NCI-H524 (cell line): ENCODE results near the gene GNPTAB.
A peak's percentile ranks its signal among the peaks of the same experiment; 100 is the strongest.
"Not testable (repeated sequence)": the region's sequence is repeated elsewhere in the genome, so short reads cannot be mapped to it uniquely, and the experiment has no call there.

Experiments used
- DNase-seq, 2 experiments: peaks; one replicate each; lab custom pipeline; 2025; lab: John Stamatoyannopoulos, UW

GNPTAB gene

DNA sequence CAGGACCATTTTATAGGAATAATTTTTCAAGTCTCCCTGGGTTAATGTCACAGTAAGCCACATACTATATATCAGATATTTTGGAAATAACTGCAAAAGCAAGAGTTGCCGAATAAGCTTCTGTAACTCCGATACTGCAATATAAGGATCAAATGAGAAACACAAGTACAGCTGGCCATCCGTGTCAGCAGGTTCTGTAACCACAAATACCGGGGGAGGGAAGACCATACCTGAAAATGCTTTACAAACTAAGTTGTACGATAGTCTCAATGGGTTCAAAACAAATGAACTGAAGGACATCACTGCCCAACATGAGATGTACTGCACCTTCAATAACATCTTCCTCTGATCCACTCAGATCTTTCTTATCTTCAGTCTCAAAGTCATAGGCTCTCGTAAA lies 93.3 kb downstream of the GNPTAB start:
- no peak for DNase-seq

- not testable (repeated sequence) for DNase-seq
These were observed 96.3 kb downstream of the GNPTAB start for GRCh38 chr12:101734482-101734881.

DNA sequence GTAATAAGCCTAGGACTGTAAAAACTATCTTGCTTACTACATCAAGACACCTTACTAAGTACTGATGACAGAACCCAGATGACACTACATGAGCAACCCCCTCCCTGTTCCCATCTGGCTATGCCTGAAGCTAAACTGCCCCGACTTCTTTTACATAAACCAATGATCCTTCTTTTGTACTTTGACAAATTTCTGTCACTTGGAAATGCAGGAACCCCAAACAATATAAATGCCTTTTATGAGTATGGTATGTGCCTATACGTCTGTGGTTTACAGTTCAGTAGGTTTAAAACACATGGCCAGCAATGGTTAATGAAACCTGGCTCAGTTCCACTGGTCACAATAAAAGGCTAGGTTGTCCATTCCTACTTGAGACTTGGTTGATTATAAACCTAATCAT lies 97.6 kb downstream of the GNPTAB start:
- DNase-seq: no peak

DNA sequence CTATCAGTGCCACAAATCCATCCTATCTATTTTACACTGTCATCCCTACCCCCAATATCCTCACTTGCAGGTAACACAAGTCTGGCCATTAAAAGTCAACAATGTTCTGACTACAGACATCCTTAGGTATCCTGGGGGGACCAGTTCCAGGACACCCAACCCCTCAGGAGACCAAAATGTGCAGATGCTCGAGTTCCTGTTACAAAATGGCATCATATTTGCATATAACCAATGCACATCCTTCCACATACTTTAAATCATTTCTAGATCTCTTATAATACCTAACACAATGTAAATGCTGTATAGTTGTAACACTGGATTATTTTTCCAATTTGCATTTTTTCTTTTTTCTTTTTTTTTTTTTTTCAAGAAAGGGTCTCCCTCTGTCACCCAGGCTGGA lies 98.4 kb downstream of the GNPTAB start:
- DNase-seq: no peak

- no peak for DNase-seq
These were observed 100.9 kb downstream of the GNPTAB start for GRCh38 chr12:101729842-101730241.

DNA sequence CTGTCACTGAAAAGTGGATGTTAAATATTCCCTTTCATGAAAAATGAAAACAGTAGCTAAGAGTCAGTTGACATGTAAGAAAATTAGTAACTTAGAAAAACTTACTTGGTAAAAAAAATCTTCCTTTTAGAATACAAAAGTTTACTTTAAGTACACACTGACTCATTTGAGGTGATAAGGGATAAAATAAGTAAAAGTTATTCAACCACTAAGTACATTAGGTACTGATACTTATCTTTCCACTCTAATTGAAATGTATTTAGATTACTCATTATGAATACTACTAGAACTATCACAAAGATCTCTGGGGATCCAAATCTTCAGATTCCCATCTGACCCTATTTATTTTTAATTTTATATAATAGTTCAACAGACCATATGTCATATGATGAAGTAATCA lies 103.7 kb downstream of the GNPTAB start:
- no peak for DNase-seq

- DNase-seq: no peak
These were observed 108.4 kb downstream of the GNPTAB start for GRCh38 chr12:101722392-101722791.

- DNase-seq: no peak
These were observed 110.6 kb downstream of the GNPTAB start for GRCh38 chr12:101720118-101720517.

DNA sequence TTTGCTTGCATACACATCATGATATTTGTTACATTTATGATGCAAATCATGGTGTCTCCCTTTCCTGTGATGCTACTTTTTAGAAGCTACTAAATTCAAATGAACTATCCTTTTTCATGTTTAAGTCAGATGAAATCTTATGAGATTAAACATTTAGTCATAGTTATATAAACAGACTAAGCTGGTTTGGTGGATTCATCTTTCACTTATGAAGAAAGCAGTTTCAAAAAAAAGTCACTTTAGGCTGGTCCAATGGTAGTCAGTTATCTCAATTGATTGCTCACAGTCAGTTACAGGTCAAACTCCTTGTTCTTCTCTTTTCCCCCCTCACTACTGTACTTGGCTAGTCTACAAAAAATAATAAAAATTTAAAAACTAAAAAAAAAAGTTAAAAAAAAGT lies 111.2 kb downstream of the GNPTAB start:
- DNase-seq: no peak

DNA sequence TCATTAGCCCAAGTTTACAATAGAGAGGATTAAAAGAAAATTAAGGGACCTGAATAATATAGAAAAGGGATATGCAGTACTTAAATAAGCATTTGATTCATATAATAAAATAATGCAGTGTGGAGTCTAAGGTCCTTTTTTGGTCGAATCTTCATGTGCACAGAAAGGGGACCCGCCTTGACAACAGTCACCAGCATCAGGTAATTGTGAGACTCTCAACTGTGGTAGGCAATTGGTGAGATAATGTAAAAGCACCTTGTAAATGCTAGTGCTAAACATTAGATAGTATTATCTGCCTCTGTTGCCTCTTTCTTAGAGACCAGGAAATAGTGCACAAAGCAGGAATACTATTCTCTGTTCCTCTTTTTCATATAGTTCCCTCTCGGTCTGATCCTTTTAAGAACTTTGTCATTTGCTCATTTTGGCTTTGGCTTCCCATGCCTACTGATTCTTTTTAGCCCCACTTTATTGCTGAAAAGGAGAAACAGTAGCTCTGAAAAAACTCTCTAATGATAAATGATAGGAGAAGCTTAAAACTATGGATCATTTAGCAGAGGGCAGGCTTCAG lies 115.8 kb downstream of the GNPTAB start:
- DNase-seq: no peak

DNA sequence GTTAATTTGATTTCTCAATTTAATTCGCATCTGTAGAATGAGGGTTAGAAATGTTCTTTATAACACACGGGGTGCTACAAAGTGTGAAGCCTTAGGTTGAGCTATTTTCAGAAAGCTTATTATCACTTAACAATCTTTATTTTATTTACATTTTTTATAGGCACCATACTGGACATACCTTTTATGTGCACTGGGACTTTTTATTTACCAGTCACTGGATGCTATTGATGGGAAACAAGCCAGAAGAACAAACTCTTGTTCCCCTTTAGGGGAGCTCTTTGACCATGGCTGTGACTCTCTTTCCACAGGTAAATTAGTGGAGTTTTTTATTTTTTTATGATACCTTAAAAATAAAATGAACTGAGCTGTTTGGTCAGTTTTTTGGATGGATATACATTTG lies 116.8 kb downstream of the GNPTAB start:
- no peak for DNase-seq

DNA sequence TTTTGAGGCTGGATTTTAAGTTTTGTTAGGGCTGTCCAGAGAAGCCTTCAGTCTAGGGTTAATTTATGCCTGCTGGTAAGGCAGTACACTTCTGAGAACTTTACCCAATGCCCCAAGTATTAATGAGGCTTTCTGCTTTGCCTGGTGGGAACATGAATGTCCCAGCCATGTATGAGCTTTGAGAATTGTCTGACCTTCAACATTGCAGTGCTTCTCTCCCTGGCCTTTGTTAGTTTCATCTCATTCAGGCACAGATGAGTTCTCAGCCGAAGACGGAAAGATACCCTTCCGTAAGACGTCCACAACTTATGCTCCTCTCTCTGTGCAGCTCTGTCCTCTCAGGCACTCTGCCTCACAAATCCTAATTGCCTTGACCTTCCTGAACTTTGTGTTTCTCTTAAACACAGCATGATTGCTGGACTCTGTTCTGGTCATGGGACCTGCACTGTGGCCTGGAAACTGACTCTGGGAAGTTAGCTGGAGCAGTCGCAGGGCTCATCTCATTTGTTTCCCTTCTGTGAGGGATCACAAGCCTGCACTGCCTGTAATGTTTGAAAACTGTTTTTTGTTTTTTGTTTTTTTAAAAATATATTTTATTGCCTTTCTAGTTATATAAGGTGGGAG lies 117.6 kb downstream of the GNPTAB start:
- DNase-seq: no peak

GRCh38 chr12:101710288-101710687 lies 120.5 kb downstream of the GNPTAB start:
- DNase-seq: no peak

DNA sequence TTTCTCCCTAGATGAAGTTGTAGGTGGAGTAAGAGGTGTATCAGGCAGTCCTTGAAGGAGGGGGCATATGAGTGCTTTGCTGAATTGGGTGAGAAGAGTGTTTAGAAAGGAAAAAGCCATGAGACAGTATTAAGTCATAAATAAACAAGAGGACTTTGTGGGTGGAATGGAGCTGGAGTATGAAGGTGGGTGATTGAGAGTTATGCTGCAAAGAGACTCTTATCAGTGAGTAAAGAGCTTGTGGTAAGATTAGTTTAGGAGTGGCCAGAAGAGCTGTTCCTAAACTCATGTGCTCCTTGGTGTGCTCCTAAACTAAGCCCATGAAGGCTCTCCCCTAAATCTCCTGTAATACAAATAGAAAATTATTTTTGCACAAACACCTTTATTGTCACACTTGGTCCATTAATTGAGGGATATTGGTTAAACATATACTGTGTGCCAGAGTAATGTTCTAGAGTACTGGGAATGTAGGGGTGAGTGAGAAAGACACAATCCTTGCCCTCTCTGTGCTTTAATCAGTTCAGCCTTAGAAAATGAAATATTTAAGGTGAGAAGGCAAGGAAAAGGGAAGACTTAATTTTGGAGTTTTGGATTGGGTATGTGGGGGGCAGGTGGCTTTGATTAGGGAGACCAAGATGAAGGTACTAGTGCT lies 123.5 kb downstream of the GNPTAB start:
- DNase-seq: no peak

- DNase-seq: no peak
These were observed 124.4 kb downstream of the GNPTAB start for GRCh38 chr12:101706403-101706802.

DNA sequence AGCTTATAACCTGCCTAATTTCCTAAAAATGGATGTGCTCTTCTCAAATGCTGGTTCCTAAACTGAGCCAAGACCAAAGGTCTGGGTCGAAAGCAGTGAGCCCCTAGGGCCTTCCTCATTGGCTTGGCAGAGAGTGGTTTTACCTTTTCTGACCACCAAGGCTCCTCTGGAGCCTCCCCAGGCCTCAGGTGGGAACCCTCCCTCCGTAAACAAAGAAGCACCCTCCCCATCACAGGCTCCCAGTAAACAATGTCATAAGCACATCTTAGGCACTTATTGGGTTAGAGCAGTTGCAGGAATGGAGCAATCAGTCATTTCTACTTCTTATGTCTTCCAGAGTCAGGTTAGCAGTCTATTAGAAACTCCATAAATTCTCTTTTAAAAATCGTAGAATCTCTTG lies 127.3 kb downstream of the GNPTAB start:
- no peak for DNase-seq

GRCh38 chr12:101700299-101700820 lies 130.4 kb downstream of the GNPTAB start:
- DNase-seq: no peak

GRCh38 chr12:101698800-101699347 lies 131.9 kb downstream of the GNPTAB start:
- no peak for DNase-seq

DNA sequence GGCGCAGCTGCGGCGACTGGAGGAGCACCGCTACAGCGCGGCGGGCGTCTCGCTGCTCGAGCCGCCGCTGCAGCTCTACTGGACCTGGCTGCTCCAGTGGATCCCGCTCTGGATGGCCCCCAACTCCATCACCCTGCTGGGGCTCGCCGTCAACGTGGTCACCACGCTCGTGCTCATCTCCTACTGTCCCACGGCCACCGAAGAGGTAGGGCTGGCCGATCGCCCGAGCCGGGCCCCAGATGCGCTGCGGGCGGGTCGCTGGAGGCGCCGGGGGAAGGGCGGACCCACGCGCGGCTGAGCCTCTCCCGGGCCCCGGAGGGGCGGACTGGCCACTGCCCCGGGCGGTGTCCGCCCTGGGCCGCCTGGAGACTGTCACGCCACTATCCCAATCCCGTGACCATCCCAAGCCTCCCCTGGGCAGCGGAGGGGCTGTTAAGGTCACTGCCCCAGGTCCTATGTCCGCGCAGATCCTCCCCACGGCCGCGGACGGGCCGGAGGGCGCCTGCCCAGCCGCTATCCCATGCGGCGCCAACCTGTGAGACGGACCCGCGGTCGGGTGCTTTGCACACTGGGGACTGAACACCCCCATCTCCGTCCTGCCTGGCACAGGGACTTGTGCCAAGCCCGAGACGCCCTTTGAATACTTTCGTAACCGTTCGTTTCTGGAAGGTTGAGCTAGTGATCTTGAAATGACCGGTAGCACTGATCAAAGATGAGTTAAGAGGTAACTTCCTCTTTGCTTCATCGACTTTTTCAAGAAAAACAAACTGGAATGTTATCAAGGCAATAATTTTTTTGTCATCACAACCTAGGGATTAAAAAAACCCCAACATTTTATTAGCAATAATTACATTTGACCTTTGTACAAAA lies 132.6 kb downstream of the GNPTAB start:
- peak in 1 of 2 experiments; percentile 34 for DNase-seq

GRCh38 chr12:101697197-101697929 lies 133.4 kb downstream of the GNPTAB start, which contains the start of gene CHPT1:
Gene CHPT1 (plus strand): TSS chr12:101697640. CDS start chr12:101697862, 222 bp downstream.
- peak; percentile 65 to 79 for DNase-seq
